A549 (cell line): ENCODE data around the gene TGIF2. TPM values are rescaled to one million over a fixed set of nuclear protein-coding genes. Genes with fewer than 3 reads are reported as not detected.
"Not testable (repeated sequence)": the region's sequence is repeated elsewhere in the genome, so short reads cannot be mapped to it uniquely, and the experiment has no call there.

Source experiments
- ATAC-seq, 2 experiments: fragments of 200-7000 bp in 1 of 2; fragments of >200 bp in 1 of 2; cut with Nextera tagmentation in 1 of 2; cut with Tn5 transposase in 1 of 2; 3 replicates each; pipeline versions ENCODE4 v1.8.0 to v1.9.1; 2018 to 2020; ENCODE audit warnings: mild to moderate bottlenecking in 1 of 2, moderate library complexity in 1 of 2
- CTCF ChIA-PET: fragments of 300-600 bp; sonication (Branson Sonifier 250); formaldehyde crosslinking; extraction: SDS; loops from one replicate; lab custom pipeline; 2021; ENCODE audit warnings: antibody characterized with exemption, inconsistent platforms; lab: Yijun Ruan, JAX
- POLR2A ChIA-PET: fragments of 350-600 bp; formaldehyde crosslinking; extraction: SDS; loops from one replicate; lab custom pipeline; 2021; ENCODE audit warnings: antibody characterized with exemption, inconsistent platforms; lab: Yijun Ruan, JAX
- DNase-seq, 2 experiments: peaks; one replicate each; pipeline versions ENCODE4 v3.0.0 to v3.0.0-alpha.2; 2011 to 2016; ENCODE audit warnings: low read depth in 1 of 2, low spot score in 1 of 2
- FAIRE-seq: peaks from 2 replicates; lab custom pipeline; 2011; peaks lifted over from hg19 to GRCh38; lab: Jason Lieb, UNC
- H3K27ac ChIP-seq, 2 experiments: fragments of >200 bp; sonication (Bioruptor Twin); formaldehyde crosslinking; 3 replicates each; pipeline ENCODE4 v1.5.1; 2016 to 2017
- H3K4me1 ChIP-seq: fragments of >200 bp; sonication (Bioruptor Twin); formaldehyde crosslinking; 3 replicates; pipeline ENCODE4 v1.6.1; 2016
- H3K4me2 ChIP-seq: fragments of >200 bp; sonication (Bioruptor Twin); formaldehyde crosslinking; 3 replicates; pipeline ENCODE4 v1.6.1; 2016
- H3K4me3 ChIP-seq: fragments of >200 bp; sonication (Bioruptor Twin); formaldehyde crosslinking; 3 replicates; pipeline ENCODE4 v1.5.1; 2016
- H3K9me3 ChIP-seq: fragments of >200 bp; sonication (Bioruptor Twin); formaldehyde crosslinking; 3 replicates; pipeline ENCODE4 v1.6.1; 2016
- ATOH8 ChIP-seq: fragments of 250-450 bp; sonication (Bioruptor Pico); IDR thresholded peaks from 2 replicates; pipeline ENCODE4 v1.5.0; 2020; ENCODE audit warnings: low read depth, mild to moderate bottlenecking, moderate library complexity
- CEBPB ChIP-seq, 2 experiments: fragments of >200 bp in 1 of 2; sonication (Bioruptor Twin) in 1 of 2; formaldehyde crosslinking in 1 of 2; IDR thresholded peaks; 2 replicates each; pipeline ENCODE4 v1.6.1; 2012 to 2016
- CTCF ChIP-seq: fragments of >200 bp; sonication (Bioruptor Twin); formaldehyde crosslinking; IDR thresholded peaks from 3 replicates; pipeline ENCODE4 v1.5.1; 2016
- FOSL2 ChIP-seq, 2 experiments: fragments of 450-650 bp in 1 of 2; fragments of >200 bp in 1 of 2; sonication (Bioruptor Twin) in 1 of 2; formaldehyde crosslinking; IDR thresholded peaks; 2 replicates each; pipeline versions ENCODE4 v1.5.0 to v1.6.1; 2016 to 2020; ENCODE audit warnings: mild to moderate bottlenecking in 1 of 2, moderate library complexity in 1 of 2
- FOXS1 ChIP-seq: fragments of 250-450 bp; sonication (Bioruptor Pico); IDR thresholded peaks from 2 replicates; pipeline ENCODE4 v1.5.0; 2020; ENCODE audit warnings: mild to moderate bottlenecking, moderate library complexity
- GATA3 ChIP-seq: IDR thresholded peaks from 2 replicates; pipeline ENCODE4 v1.6.1; 2012; ENCODE audit warnings: borderline replicate concordance
- JUNB ChIP-seq: fragments of >200 bp; sonication (Bioruptor Twin); formaldehyde crosslinking; IDR thresholded peaks from 2 replicates; pipeline ENCODE4 v1.6.1; 2016
- NFE2L2 ChIP-seq: fragments of 150-350 bp; conservative IDR thresholded peaks from 2 replicates; pipeline ENCODE4 v1.6.1; 2014; ENCODE audit warnings: low read length
- PBX3 ChIP-seq: IDR thresholded peaks from 2 replicates; pipeline ENCODE4 v1.6.1; 2012
- RAD21 ChIP-seq, 2 experiments: fragments of >200 bp in 1 of 2; sonication (Bioruptor Twin) in 1 of 2; formaldehyde crosslinking in 1 of 2; IDR thresholded peaks in 1 of 2; conservative IDR thresholded peaks in 1 of 2; 2 replicates in 1 of 2; 3 replicates in 1 of 2; pipeline ENCODE4 v1.6.1; 2012 to 2018; ENCODE audit warnings: inconsistent platforms in 1 of 2
- RFX5 ChIP-seq: fragments of 450-650 bp; IDR thresholded peaks from 2 replicates; pipeline ENCODE4 v1.7.1; 2014; ENCODE audit warnings: antibody characterized with exemption, mild to moderate bottlenecking, moderate library complexity
- RNF2 ChIP-seq: fragments of 200-600 bp; sonication (generic); IDR thresholded peaks from 2 replicates; pipeline ENCODE4 v1.6.1; 2016; ENCODE audit warnings: low read depth, mild to moderate bottlenecking, antibody characterized with exemption, moderate library complexity, borderline replicate concordance
- ZSCAN20 ChIP-seq: fragments of 250-450 bp; sonication (Bioruptor Pico); IDR thresholded peaks from 2 replicates; pipeline ENCODE4 v1.8.0; 2022; ENCODE audit warnings: mild to moderate bottlenecking, moderate library complexity
- WGBS: methylation state at CpG from one replicate; pipeline ENCODE4 v1.1.6; 2017; ENCODE audit errors: missing lambda C conversion rate; 5-methylcytosine and 5-hydroxymethylcytosine counted together
- polyA plus RNA-seq, 4 experiments: library from polyadenylated mRNA; depleted of rRNA in 3 of 4; stranded (reverse); fragments of >200 nt; fragmentation: RNase III in 1 of 4; extraction: RNeasy Plus Mini Kit Qiagen cat#74134 plus additional on column Dnase treatment in 1 of 4; gene quantifications; 2 replicates in 3 of 4; 3 replicates in 1 of 4; pipeline ENCODE4 v1.2.3, GENCODE V29; 2011 to 2017

TGIF2 gene
- polyA plus RNA-seq, 2 of the 4 experiments (the other 2 are of a cell fraction): 4.1 to 5.1 TPM

- Histone ChIP-seq H3K9me3 (peaks cover 12% of the 10 kb centered on the region; the same call in 1 of the 3 replicates), H3K4me3 (no peak overlapping the region), H3K27ac (no peak overlapping the region), H3K4me2 (no peak overlapping the region), H3K4me1 (no peaks in the 10 kb centered on the region)
- TF ChIP-seq RAD21 (conservative IDR thresholded peaks at IDR 0.05 in 1 of 2, IDR thresholded peaks at IDR 0.05 in 1 of 2) (no peak), NFE2L2 (no peak), FOSL2 (IDR thresholded peaks at IDR 0.05) (no peak), FOSL2 (CRISPR knock-in tag; IDR thresholded peaks at IDR 0.05) (no peak), RFX5 (no peak), ATOH8 (CRISPR knock-in tag) (no peak), CTCF (no peak), PBX3 (no peak), GATA3 (no peak), JUNB (no peak), CEBPB (IDR thresholded peaks at IDR 0.05) (no peak), RNF2 (no peak)
- ATAC-seq (no peak), DNase-seq (no peak), FAIRE-seq (no peak)
- whole genome bisulfite sequencing: 27% methylated on average over 2 of the region's 2 CpGs
- POLR2A ChIA-PET: no interaction called here
- CTCF ChIA-PET: interaction anchor here (0.6 kb wide), 2 partner anchors 31 to 204 kb away, joined by 3 to 5 read pairs; no protein-coding TSS in a partner anchor
Observed at GRCh38 chr20:36562724-36563123, 10.7 kb upstream of the TGIF2 start.

- POLR2A ChIA-PET: no interaction called here
- Histone ChIP-seq H3K27ac (no peak overlapping the region), H3K4me1 (no peaks in the 10 kb centered on the region), H3K4me3 (no peak overlapping the region), H3K9me3 (peaks cover 12% of the 10 kb centered on the region; the same call in 1 of the 3 replicates), H3K4me2 (no peak overlapping the region)
- 28% methylated on average over 1 of the region's 1 CpG for WGBS
- DNase-seq: no peak
- CTCF ChIA-PET: no interaction called here
- TF ChIP-seq FOXS1 (CRISPR knock-in tag) (no peak), ZSCAN20 (CRISPR knock-in tag) (no peak)
- FAIRE-seq: no peak
- ATAC-seq: no peak
Observed at GRCh38 chr20:36563374-36563773, 10.0 kb upstream of the TGIF2 start.

GRCh38 chr20:36564078-36564725 lies 9.2 kb upstream of the TGIF2 start:
- H3K4me3 ChIP-seq, ATAC-seq, CTCF ChIA-PET, DNase-seq, H3K27ac ChIP-seq, POLR2A ChIA-PET, H3K4me2 ChIP-seq, H3K4me1 ChIP-seq, FAIRE-seq: not testable (repeated sequence)
- peaks cover 12% of the 10 kb centered on the region; the same call in 1 of the 3 replicates for H3K9me3 ChIP-seq
- 44% methylated on average over 11 of the region's 13 CpGs for WGBS

- POLR2A ChIA-PET, H3K27ac ChIP-seq, DNase-seq, ATAC-seq, H3K4me1 ChIP-seq, H3K4me3 ChIP-seq, FAIRE-seq, H3K4me2 ChIP-seq: not testable (repeated sequence)
- 47% methylated on average over 6 of the region's 6 CpGs for WGBS
- peaks cover 12% of the 10 kb centered on the region; the same call in 1 of the 3 replicates for H3K9me3 ChIP-seq
- CTCF ChIA-PET: interaction anchor here (1.1 kb wide), 1 partner anchor 24 kb away, joined by 3 read pairs; no protein-coding TSS in a partner anchor
Observed at GRCh38 chr20:36564726-36565121, 8.7 kb upstream of the TGIF2 start.
